GM12874 (cell line): ENCODE data around the gene SERPINA10.

Experiments
- CTCF ChIP-seq: IDR thresholded peaks from 2 replicates; pipeline ENCODE4 v1.5.1; 2011; ENCODE audit warnings: low read depth, mild to moderate bottlenecking, control low read depth, low read length, moderate library complexity; ENCODE audit not compliant: insufficient read depth

The SERPINA10 gene

GRCh38 chr14:94332587-94332986 lies 39.5 kb upstream of the SERPINA10 start:
- no peak for TF ChIP-seq CTCF

- TF ChIP-seq CTCF, result no peak
Observed at GRCh38 chr14:94332063-94332583, 39.1 kb upstream of the SERPINA10 start.

GRCh38 chr14:94331462-94331861 lies 38.4 kb upstream of the SERPINA10 start:
- no peak for TF ChIP-seq CTCF

- TF ChIP-seq CTCF, result no peak
Observed at GRCh38 chr14:94330857-94331256, 37.8 kb upstream of the SERPINA10 start.

- no peak for TF ChIP-seq CTCF
Observed at GRCh38 chr14:94330432-94330831, 37.4 kb upstream of the SERPINA10 start.

GRCh38 chr14:94329857-94330256 lies 36.8 kb upstream of the SERPINA10 start:
- no peak for TF ChIP-seq CTCF

- no peak for TF ChIP-seq CTCF
Observed at GRCh38 chr14:94328196-94328595, 35.1 kb upstream of the SERPINA10 start.
